ENCODE data around the gene MCOLN2.

MCOLN2 gene

GRCh38 chr1:84892705-84893618 lies 104.0 kb downstream of the MCOLN2 start, which contains the start of gene LPAR3:
TSS of gene LPAR3 (minus strand) at chr1:84893206. CDS start at chr1:84866120, 27,086 bp downstream.
- peak within 1 kb of the TSS; percentile 32 to 61 for H3K4me3 ChIP-seq (ENCODE audit: low read length in 2 of 2)

GRCh38 chr1:84890566-84890965 lies 106.3 kb downstream of the MCOLN2 start:
- peaks cover 9% of the 10 kb centered on the region for H3K4me1 ChIP-seq (ENCODE audit: control insufficient read depth, insufficient read depth, low read length)
- peaks cover 15 to 24% of the 10 kb centered on the region in 2 donors for H3K27me3 ChIP-seq (ENCODE audit: control insufficient read depth in 1 of 2, insufficient read depth in 2 of 2, low read length in 2 of 2)
- no peak overlapping the region for H3K9ac ChIP-seq (ENCODE audit: low read length in 2 of 2)
- H3K9me3 ChIP-seq (ENCODE audit: control insufficient read depth in 2 of 2, low read length in 2 of 2) = no peaks in the 10 kb centered on the region
- no peak overlapping the region for H3K4me3 ChIP-seq (ENCODE audit: low read length in 2 of 2)
- H3K36me3 ChIP-seq (ENCODE audit: control insufficient read depth in 2 of 2, insufficient read depth in 2 of 2, low read length in 2 of 2) = no peaks in the 10 kb centered on the region
- no peak overlapping the region for H3K27ac ChIP-seq (ENCODE audit: low read length)

More at GRCh38 chr1:84892705-84893618, 104.0 kb downstream of the MCOLN2 start, which contains the start of gene LPAR3:
- Histone ChIP-seq H3K36me3 (ENCODE audit: control insufficient read depth in 2 of 2, insufficient read depth in 2 of 2, low read length in 2 of 2) (no peaks in the 10 kb centered on the region), H3K27me3 (ENCODE audit: control insufficient read depth in 1 of 2, insufficient read depth in 2 of 2, low read length in 2 of 2) (peaks cover 15 to 24% of the 10 kb centered on the region in 2 donors), H3K9me3 (ENCODE audit: control insufficient read depth in 2 of 2, low read length in 2 of 2) (no peaks in the 10 kb centered on the region), H3K27ac (ENCODE audit: low read length) (no peak within 1 kb of the TSS), H3K9ac (ENCODE audit: low read length in 2 of 2) (no peak within 1 kb of the TSS), H3K4me1 (ENCODE audit: control insufficient read depth, insufficient read depth, low read length) (peaks cover 9% of the 10 kb centered on the region)

DNA sequence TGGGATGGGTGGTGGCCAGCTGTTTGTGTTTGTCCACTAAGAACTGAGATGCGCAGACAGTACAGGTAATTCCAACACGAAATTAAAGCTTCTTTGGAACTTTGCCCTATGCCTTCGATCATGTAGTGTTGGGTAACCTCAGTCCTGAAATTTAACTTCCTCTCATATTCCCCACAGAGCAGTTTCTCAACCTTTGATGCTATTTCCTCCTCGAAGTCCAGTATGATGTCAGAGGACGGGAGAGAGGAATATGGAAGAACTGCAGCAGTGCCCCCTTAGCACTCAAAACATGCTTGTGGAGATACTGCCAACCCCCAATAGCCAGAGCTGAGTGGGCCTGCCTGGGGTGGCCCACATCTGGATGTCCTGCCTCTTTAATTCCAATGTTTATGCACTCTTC lies 107.5 kb downstream of the MCOLN2 start:
- no peaks in the 10 kb centered on the region for H3K9me3 ChIP-seq (ENCODE audit: control insufficient read depth in 2 of 2, low read length in 2 of 2)
- H3K4me3 ChIP-seq (ENCODE audit: low read length in 2 of 2) = no peak overlapping the region
- H3K36me3 ChIP-seq (ENCODE audit: control insufficient read depth in 2 of 2, insufficient read depth in 2 of 2, low read length in 2 of 2) = no peaks in the 10 kb centered on the region
- H3K27ac ChIP-seq (ENCODE audit: low read length) = no peak overlapping the region
- no peak overlapping the region for H3K9ac ChIP-seq (ENCODE audit: low read length in 2 of 2)
- H3K27me3 ChIP-seq (ENCODE audit: control insufficient read depth in 1 of 2, insufficient read depth in 2 of 2, low read length in 2 of 2) = peaks cover 15 to 18% of the 10 kb centered on the region in 2 donors
- peaks cover 9% of the 10 kb centered on the region for H3K4me1 ChIP-seq (ENCODE audit: control insufficient read depth, insufficient read depth, low read length)

DNA sequence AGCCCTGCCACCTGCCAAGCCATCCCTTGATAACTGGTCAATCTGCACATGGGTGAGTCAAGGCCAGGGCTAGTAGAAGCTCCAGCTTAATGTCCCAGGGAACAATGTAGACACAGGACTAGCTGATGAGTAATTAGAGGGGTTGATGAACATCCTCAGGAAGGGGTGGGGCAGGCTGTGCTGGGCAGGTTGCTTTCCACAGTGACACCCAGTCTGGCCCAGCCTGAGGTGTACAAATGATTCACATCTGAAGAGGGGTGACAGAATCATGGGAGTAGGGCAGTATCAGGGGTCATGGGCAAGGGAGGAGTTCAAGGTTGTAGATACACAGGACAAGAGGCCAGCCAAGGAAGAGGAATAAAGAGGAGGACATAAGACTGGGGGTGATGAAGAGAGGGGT lies 108.2 kb downstream of the MCOLN2 start:
- H3K27ac ChIP-seq (ENCODE audit: low read length) = no peak overlapping the region
- no peak overlapping the region for H3K9ac ChIP-seq (ENCODE audit: low read length in 2 of 2)
- H3K4me3 ChIP-seq (ENCODE audit: low read length in 2 of 2) = no peak overlapping the region
- H3K27me3 ChIP-seq (ENCODE audit: control insufficient read depth in 1 of 2, insufficient read depth in 2 of 2, low read length in 2 of 2) = peaks cover 12 to 16% of the 10 kb centered on the region in 2 donors
- peaks cover 9% of the 10 kb centered on the region for H3K4me1 ChIP-seq (ENCODE audit: control insufficient read depth, insufficient read depth, low read length)
- H3K36me3 ChIP-seq (ENCODE audit: control insufficient read depth in 2 of 2, insufficient read depth in 2 of 2, low read length in 2 of 2) = no peaks in the 10 kb centered on the region
- H3K9me3 ChIP-seq (ENCODE audit: control insufficient read depth in 2 of 2, low read length in 2 of 2) = no peaks in the 10 kb centered on the region

- H3K27me3 ChIP-seq (ENCODE audit: control insufficient read depth in 1 of 2, insufficient read depth in 2 of 2, low read length in 2 of 2) = peaks cover 3% of the 10 kb centered on the region in 2 donors
- no peak overlapping the region for H3K4me3 ChIP-seq (ENCODE audit: low read length in 2 of 2)
- H3K4me1 ChIP-seq (ENCODE audit: control insufficient read depth, insufficient read depth, low read length) = peaks cover 3% of the 10 kb centered on the region
- H3K9ac ChIP-seq (ENCODE audit: low read length in 2 of 2) = no peak overlapping the region
- H3K9me3 ChIP-seq (ENCODE audit: control insufficient read depth in 2 of 2, low read length in 2 of 2) = no peaks in the 10 kb centered on the region
- H3K27ac ChIP-seq (ENCODE audit: low read length) = no peak overlapping the region
- no peaks in the 10 kb centered on the region for H3K36me3 ChIP-seq (ENCODE audit: control insufficient read depth in 2 of 2, insufficient read depth in 2 of 2, low read length in 2 of 2)
Measured at GRCh38 chr1:84887261-84887934, 109.5 kb downstream of the MCOLN2 start.

DNA sequence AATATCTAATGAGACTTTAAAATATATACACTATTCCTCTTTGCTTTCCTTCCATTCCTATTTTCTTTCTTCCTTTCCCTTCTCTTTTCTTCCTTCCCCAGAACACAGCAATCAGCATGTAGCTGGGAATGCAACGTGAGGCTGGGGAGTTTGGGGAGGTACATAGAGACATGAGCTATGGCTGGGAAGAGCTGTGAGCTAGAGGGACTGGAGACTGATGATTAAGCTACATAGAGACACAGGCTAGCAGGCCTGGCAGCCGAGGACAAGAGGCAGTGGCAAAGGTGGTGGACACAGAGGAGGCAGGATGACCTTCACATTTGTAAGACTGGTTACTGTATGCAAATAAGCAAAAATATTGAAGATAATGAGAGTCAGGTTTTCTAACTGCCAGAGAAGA lies 111.4 kb downstream of the MCOLN2 start:
- Histone ChIP-seq H3K9me3 (ENCODE audit: control insufficient read depth in 2 of 2, low read length in 2 of 2) (peaks cover 0 to 5% of the 10 kb centered on the region in 2 donors), H3K27ac (ENCODE audit: low read length) (no peak overlapping the region), H3K36me3 (ENCODE audit: control insufficient read depth in 2 of 2, insufficient read depth in 2 of 2, low read length in 2 of 2) (no peaks in the 10 kb centered on the region), H3K4me3 (ENCODE audit: low read length in 2 of 2) (no peak overlapping the region), H3K9ac (ENCODE audit: low read length in 2 of 2) (no peak overlapping the region), H3K4me1 (ENCODE audit: control insufficient read depth, insufficient read depth, low read length) (no peaks in the 10 kb centered on the region), H3K27me3 (ENCODE audit: control insufficient read depth in 1 of 2, insufficient read depth in 2 of 2, low read length in 2 of 2) (no peaks in the 10 kb centered on the region)

DNA sequence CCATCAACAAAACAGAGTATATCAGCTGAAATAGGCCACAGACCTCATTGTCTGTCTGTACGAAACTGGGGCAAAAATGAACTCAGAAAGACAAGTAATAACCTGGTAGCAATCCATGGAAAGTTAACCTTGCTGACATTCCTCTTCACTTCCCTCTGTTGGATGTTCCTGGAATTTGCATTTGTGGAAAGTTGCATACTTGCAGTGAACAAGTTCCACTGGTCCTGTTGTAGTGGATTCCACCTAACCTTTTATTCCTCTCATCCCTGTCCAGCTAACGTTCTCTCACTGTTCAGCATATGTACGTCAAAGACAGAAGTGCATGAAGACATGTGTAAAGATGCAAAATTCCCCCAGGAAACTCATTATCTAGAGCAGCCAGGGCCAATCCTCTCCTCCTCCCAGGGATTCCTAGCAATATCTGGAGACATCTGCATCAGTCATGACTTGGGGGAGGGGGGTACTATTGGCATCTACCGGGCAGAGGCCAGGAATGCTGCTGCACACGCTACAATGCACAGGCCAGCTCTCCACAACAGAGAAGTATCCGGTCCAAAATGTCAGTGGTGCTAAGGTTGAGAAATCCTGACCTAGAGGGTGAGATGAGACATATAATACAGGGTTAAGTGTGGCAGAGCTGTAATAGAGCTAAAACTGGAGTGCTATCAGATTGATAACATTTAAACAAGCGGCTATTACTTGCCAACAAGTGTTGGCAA lies 112.1 kb downstream of the MCOLN2 start:
- Histone ChIP-seq H3K4me1 (ENCODE audit: control insufficient read depth, insufficient read depth, low read length) (no peaks in the 10 kb centered on the region), H3K9me3 (ENCODE audit: control insufficient read depth in 2 of 2, low read length in 2 of 2) (peaks cover 0 to 5% of the 10 kb centered on the region in 2 donors), H3K27me3 (ENCODE audit: control insufficient read depth in 1 of 2, insufficient read depth in 2 of 2, low read length in 2 of 2) (no peaks in the 10 kb centered on the region), H3K27ac (ENCODE audit: low read length) (no peak overlapping the region), H3K4me3 (ENCODE audit: low read length in 2 of 2) (no peak overlapping the region), H3K9ac (ENCODE audit: low read length in 2 of 2) (no peak overlapping the region), H3K36me3 (ENCODE audit: control insufficient read depth in 2 of 2, insufficient read depth in 2 of 2, low read length in 2 of 2) (no peaks in the 10 kb centered on the region)

DNA sequence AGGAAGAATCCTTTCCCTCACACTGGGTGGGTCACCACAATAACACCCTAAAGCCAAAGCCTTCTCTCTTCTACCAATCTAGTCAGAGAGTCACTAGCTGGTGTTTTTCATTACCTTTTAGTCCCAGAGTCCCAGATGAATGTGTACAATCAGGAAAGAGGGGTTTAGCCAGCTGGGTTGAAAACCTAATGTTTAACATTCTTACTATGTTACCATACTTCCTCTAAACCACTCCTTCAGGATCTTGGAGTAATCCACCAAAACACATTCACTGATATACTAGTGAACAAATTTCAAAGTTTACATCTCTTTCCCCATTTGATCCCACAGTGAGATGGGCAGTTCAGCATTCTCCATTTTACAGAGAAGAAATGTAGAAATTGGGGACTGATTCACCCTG lies 113.6 kb downstream of the MCOLN2 start:
- H3K9ac ChIP-seq (ENCODE audit: low read length in 2 of 2) = no peak overlapping the region
- H3K9me3 ChIP-seq (ENCODE audit: control insufficient read depth in 2 of 2, low read length in 2 of 2) = peaks cover 0 to 5% of the 10 kb centered on the region in 2 donors
- H3K27ac ChIP-seq (ENCODE audit: low read length) = no peak overlapping the region
- H3K27me3 ChIP-seq (ENCODE audit: control insufficient read depth in 1 of 2, insufficient read depth in 2 of 2, low read length in 2 of 2) = no peaks in the 10 kb centered on the region
- H3K36me3 ChIP-seq (ENCODE audit: control insufficient read depth in 2 of 2, insufficient read depth in 2 of 2, low read length in 2 of 2) = no peaks in the 10 kb centered on the region
- H3K4me3 ChIP-seq (ENCODE audit: low read length in 2 of 2) = no peak overlapping the region
- H3K4me1 ChIP-seq (ENCODE audit: control insufficient read depth, insufficient read depth, low read length) = no peaks in the 10 kb centered on the region

- Histone ChIP-seq H3K4me3 (ENCODE audit: low read length in 2 of 2) (no peak overlapping the region), H3K9me3 (ENCODE audit: control insufficient read depth in 2 of 2, low read length in 2 of 2) (peaks cover 0 to 5% of the 10 kb centered on the region in 2 donors), H3K36me3 (ENCODE audit: control insufficient read depth in 2 of 2, insufficient read depth in 2 of 2, low read length in 2 of 2) (no peaks in the 10 kb centered on the region), H3K9ac (ENCODE audit: low read length in 2 of 2) (no peak overlapping the region), H3K4me1 (ENCODE audit: control insufficient read depth, insufficient read depth, low read length) (no peaks in the 10 kb centered on the region), H3K27ac (ENCODE audit: low read length) (no peak overlapping the region), H3K27me3 (ENCODE audit: control insufficient read depth in 1 of 2, insufficient read depth in 2 of 2, low read length in 2 of 2) (no peaks in the 10 kb centered on the region)
Measured at GRCh38 chr1:84877592-84877991, 119.3 kb downstream of the MCOLN2 start.

DNA sequence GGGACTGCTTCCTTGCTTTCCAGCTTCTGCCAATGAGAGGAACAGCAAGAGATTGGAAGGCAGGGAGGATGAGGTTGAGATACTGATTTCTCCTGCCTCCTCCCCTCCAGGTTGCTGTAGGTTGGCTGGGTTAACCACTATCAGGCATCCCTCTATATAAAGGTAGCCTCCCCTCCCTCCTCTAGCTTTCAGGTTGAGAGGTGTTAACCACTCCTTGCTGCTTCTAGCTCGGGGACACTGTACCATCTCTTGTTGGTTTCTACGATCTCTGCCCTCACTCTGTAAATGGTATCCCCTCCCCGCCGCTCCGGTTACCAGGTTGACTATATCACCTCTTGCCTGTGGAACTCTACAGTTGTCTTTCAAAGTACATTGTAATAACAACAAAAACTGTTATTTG lies 120.6 kb downstream of the MCOLN2 start:
- Histone ChIP-seq H3K9me3 (ENCODE audit: control insufficient read depth in 2 of 2, low read length in 2 of 2) (peaks cover 0 to under 1% of the 10 kb centered on the region in 2 donors), H3K36me3 (ENCODE audit: control insufficient read depth in 2 of 2, insufficient read depth in 2 of 2, low read length in 2 of 2) (no peaks in the 10 kb centered on the region), H3K9ac (ENCODE audit: low read length in 2 of 2) (no peak overlapping the region), H3K4me3 (ENCODE audit: low read length in 2 of 2) (no peak overlapping the region), H3K27ac (ENCODE audit: low read length) (no peak overlapping the region), H3K4me1 (ENCODE audit: control insufficient read depth, insufficient read depth, low read length) (no peaks in the 10 kb centered on the region), H3K27me3 (ENCODE audit: control insufficient read depth in 1 of 2, insufficient read depth in 2 of 2, low read length in 2 of 2) (no peaks in the 10 kb centered on the region)

Measured in stomach smooth muscle (tissue), 2 donors.